ENCODE data around the gene TRIM33.
"Not testable (repeated sequence)": the region's sequence is repeated elsewhere in the genome, so short reads cannot be mapped to it uniquely, and the experiment has no call there.

The TRIM33 gene

DNA sequence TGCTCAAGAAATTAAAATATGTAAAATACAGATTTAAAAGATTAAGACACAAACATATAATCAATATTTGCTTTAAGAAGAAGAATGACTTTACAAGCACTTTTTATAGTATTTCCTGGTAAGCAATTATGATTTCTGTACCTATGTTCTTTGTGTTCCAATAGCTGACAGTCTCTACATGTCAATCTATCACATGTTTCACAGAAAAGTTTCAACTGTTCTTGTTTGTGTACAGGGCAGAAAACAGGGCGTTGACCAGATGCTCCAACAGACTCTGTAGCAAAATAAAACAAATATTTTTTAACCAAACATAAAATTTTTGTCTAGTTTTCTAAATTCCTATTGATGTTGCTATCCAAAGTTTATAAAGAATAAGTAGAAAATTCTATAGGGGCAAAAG lies 48.0 kb downstream of the TRIM33 start:
- DNase-seq = no peak

DNA sequence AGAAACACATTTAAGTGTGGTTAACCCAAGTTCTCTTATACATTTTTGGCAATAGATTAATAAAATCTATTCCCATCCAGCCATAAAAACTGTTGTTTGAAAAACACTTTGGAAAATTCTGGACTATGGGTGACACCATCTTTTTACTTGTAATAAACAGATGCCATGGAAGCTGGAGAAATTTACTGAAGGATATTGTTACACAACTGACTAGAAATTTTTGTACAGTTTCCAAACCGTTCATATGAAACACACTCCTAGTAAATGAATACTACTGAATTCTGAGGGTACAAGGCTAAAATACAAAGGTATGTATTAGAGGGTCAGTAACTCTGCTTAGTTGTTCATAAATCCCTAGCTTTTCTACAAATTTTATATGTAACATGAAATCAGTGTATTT lies 48.7 kb downstream of the TRIM33 start:
- no peak for DNase-seq

GRCh38 chr1:114458237-114458777 lies 52.7 kb downstream of the TRIM33 start:
- no peak for DNase-seq

GRCh38 chr1:114457675-114458236 lies 53.2 kb downstream of the TRIM33 start:
- DNase-seq = no peak

DNA sequence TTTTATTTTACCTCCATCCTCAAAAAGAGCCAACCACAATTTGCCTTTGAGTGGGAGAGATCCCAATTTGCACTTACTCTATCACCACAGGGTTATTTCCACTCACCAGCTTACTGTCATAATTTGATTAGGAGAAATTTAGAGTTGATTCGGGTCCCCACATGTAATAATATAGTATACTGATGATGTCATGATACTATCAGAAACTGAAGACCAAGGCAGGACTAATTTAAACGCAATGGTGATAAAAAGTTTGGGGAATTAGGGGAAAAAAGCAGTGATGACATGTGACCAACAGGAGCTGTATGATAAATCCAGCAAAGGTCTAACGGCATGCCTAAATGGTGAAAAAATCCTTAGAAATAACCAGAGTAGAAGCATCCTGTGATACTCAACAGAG lies 54.4 kb downstream of the TRIM33 start:
- no peak for DNase-seq

DNA sequence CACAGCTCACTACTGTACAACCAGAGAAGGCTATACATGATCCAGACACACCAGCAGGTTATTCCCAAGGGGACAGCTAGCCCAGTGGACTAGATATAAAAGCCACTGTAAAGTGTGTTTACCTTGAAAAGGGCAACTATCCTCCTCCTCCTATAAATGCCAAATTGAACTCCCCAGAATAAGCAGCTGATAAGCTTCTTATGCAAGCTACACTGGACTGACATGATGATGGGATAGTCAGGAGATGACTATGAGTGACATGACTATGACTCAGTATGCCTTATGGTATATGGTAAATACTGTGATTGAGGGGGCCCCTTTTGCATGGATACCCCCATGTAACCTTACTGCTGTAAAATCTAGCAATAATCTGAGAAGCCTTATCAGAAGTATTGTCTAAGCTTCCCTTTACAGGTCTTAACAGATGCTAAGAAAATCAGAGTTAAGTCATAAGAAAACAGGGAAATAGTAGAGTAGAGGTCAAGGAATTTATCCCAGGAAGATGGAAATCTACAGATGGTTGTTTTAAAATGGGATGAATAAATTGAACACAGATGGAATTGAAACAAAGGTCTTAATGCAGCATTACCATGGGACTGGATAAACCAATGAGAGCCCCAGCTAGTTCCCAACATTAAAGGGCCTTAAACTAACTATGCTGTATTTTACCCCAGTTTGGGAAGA lies 55.8 kb downstream of the TRIM33 start:
- no peak for DNase-seq

- DNase-seq = no peak
These were observed 56.5 kb downstream of the TRIM33 start for GRCh38 chr1:114454539-114454938.

DNA sequence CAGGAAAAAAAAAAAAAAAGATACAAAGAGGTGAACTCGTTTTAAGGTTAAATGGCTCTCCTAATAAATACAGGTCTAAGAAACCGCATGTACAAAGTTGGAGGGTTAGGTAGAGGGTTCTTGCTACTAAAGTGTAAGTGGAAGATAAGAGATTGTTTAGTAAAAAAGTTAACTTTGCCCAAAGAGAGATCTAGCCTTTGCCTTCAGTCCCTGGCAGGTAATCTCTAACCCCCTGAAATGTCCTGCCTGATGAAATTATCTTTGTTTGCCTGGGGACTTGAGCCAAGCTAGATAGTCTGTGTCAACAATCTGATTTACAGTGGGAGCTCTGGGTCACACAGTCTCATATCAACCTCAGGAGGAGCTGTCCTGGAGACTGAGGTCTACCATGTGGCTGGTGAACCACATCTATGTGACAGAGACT lies 57.6 kb downstream of the TRIM33 start:
- no peak for DNase-seq

DNA sequence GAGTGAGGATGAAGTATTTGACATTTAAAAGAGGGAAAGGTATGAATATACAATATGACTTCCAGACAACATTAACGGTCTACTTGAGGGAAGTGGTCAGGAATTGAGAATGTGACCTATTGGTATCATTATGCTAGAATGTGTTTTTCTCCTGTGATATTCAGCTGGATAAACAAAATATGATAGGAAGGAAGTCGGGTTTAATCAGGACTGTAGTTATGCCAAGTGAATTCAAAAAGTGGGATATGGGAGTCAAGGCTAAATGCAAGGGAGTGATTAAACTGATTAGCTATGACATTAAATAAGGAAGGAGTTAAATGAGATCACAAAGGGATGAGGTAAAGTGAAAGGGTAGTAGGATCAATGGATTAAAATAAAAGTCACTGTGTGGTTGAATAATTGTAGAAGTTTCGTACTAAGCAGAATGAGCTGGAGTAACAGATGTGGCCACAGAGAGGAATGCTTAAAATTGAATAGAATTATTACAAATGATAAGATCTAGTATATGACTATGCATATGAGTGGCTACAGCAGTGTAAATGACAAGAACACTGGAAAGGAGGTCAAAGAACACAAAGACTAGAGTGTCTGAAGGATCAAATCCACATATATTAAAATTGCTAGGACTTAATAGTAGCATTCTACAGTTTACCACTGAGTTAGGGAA lies 62.5 kb downstream of the TRIM33 start:
- no peak for DNase-seq

- DNase-seq = no peak
These were observed 64.8 kb downstream of the TRIM33 start for GRCh38 chr1:114446198-114446597.

GRCh38 chr1:114443226-114443625 lies 67.8 kb downstream of the TRIM33 start:
- not testable (repeated sequence) for DNase-seq

GRCh38 chr1:114441332-114441731 lies 69.7 kb downstream of the TRIM33 start:
- DNase-seq = no peak

GRCh38 chr1:114439369-114439768 lies 71.6 kb downstream of the TRIM33 start:
- no peak for DNase-seq

DNA sequence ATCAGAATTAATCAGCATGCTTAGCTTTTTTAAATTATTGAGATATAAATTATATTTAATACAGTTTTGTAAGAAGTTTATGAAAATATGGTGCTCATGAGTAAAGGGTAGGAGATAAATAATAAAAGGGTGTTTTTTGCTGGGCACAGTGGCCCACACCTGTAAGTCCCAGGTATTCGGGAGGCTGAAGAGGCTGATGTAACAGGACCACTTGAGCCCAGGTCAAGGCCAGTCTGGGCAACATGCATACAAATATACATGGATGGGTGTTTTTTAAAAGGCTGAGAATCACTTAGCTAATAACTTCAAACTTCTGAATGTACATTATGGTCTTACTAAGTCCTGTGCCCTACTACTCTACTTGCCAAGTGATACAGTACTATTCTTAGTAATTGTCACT lies 73.2 kb downstream of the TRIM33 start:
- no peak for DNase-seq

DNA sequence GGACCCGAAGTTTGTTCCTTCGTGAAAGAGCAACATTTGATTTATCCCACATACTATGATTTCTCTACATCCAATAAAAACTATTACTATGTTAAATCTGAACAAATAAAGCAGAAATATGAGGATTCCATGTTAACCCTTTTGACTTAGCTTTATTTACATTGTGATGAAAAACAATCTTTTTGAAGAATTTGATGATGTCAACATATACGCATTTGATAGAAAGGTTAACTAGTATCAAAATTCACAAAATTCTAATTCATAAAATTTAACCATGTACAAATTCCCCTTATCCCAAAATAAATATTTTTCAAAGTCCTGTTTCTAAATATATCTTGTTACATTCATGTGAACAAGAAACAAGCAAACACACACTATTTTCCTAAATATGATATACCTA lies 74.2 kb downstream of the TRIM33 start:
- no peak for DNase-seq

DNA sequence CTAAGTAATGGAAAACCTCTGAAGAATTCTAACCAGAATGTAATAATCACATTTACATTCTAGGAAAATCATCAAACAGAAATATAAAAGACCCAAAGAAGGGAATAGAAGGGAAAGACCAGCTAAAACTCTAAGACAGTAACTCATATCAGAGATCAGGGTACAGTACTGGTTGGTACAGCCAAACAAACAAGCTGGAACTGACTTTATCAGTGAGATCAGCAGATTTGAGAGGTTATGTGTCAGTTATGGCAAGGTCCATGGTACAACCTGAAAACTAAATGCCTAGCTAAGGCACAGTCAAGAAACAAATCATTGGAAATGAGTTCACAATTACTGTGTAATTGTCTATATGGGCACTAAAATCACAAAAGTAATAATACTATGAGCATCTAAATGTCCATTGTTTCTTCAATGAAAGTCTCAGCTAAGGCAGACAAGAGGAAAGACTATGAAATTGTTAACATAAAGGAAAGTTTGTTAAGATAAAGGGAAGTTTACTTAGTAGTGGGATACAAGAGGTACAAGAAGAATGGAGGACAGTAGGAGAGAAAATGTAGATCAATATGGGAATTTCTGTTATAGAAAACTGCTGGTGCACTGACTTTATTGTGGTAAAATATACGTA lies 75.8 kb downstream of the TRIM33 start:
- no peak for DNase-seq

- DNase-seq = no peak
These were observed 80.0 kb downstream of the TRIM33 start for GRCh38 chr1:114431026-114431425.

DNA sequence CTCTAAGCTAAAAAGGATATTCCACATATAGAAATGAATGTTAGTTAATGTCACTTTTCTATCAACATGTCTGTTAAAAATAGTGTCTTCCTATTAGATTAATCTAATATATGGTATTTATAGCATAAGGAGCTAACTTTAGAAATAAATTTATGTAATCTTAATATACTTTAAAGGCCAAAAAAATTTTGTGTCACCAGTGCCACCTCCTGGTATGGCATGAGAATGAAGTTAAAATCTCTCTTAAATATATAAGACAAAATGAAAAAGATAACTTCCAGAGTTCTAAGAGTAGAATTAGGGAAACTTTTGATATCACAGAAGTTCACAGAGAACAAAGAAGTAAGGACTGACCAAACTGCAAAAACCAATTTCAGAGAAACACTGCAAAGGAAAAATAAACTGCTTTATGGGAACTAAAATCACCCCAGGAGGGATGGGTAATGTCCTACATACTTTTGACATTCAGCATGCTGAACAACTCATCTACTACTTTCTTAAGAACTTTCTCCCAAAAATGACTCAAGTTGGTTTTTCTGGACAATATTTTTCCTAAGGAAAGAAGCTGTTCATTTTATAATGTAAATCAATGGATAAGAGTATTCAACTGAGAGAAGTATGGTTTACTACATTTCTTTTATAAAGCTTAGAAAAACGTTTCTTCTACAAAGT lies 82.8 kb downstream of the TRIM33 start:
- no peak for DNase-seq

DNA sequence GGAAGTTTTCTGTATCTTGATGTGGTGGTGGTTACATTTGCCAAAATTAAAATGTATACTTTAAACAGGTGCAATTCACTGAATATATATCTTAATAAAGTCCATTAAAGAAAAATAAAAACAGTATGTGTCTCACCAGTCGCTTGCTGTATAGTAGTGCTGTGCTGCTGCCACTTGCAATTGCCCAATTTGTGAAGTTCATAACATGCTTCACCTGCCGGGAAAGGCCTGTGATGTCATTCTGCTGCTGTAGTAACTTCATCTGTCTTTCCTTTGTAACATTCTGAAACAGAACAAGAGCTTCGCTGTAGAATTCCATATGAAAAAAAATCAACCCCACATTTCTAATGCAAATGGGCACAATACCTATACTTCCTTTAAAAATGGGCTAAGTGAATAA lies 83.4 kb downstream of the TRIM33 start:
- no peak for DNase-seq

DNA sequence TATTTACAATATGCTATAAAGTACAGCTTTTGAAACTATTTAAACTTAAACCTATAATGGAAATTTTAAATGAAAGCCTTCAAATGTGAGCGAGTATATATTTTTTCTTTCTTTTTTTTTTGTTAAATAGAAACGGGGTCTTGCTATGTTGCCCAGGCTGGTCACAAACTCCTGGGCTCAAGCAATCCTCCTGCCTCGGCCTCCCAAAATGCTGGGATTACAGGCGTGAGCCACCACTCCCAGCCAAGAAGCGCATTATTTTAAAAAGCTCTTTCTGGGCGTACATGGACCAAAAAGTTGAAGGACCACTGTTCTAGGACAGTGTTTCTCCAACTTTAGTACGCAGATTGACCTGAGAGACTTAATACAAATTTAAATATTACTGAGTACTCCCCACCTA lies 87.5 kb downstream of the TRIM33 start:
- no peak for DNase-seq

DNA sequence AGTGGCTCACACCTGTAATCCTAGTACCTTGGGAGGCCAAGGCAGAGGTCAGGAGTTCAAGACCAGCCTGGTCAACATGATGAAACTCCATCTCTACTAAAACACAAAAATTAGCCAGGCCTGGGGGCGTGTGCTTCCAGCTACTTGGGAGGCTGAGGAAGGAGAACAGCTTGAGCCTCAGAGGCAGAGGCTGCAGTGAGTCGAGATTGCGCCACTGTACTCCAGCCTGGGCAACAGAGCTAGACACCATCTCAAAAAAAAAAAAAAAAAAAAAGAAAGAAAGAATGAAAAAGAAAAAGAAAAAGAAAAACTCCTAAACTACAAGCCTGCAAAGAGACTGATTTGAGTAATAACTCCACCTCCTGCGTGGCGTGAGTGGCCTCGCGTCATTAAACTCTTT lies 92.1 kb downstream of the TRIM33 start:
- not testable (repeated sequence) for DNase-seq

- DNase-seq = no peak
These were observed 113.4 kb downstream of the TRIM33 start for GRCh38 chr1:114397601-114398000.

- no peak for DNase-seq
These were observed 115.1 kb downstream of the TRIM33 start for GRCh38 chr1:114395863-114396262.
